ENCODE results near the gene TNNT1. TPM values are rescaled to one million over a fixed set of nuclear protein-coding genes. Genes with fewer than 3 reads are reported as not detected.

TNNT1 gene
- total RNA-seq, 1 donor: under 0.01 TPM

GRCh38 chr19:55092423-55093318 lies 56.3 kb downstream of the TNNT1 start:
- TF ChIP-seq CTCF (IDR thresholded peaks at IDR 0.05; ENCODE audit: insufficient read depth, low read depth, low read length): no peak
- DNase-seq (ENCODE audit: low read depth): no peak

GRCh38 chr19:55091955-55092354 lies 57.1 kb downstream of the TNNT1 start:
- DNase-seq (ENCODE audit: low read depth): no peak
- H3K4me3 ChIP-seq (ENCODE audit: low read depth, low read length): no peak overlapping the region
- no peak for TF ChIP-seq CTCF (IDR thresholded peaks at IDR 0.05; ENCODE audit: insufficient read depth, low read depth, low read length)

More at GRCh38 chr19:55092423-55093318, 56.3 kb downstream of the TNNT1 start:
- no peak overlapping the region for H3K4me3 ChIP-seq (ENCODE audit: low read depth, low read length)

GRCh38 chr19:55091126-55091910 lies 57.7 kb downstream of the TNNT1 start:
- TF ChIP-seq CTCF (IDR thresholded peaks at IDR 0.05; ENCODE audit: insufficient read depth, low read depth, low read length): no peak
- no peak for DNase-seq (ENCODE audit: low read depth)
- H3K4me3 ChIP-seq (ENCODE audit: low read depth, low read length): no peak overlapping the region

- TF ChIP-seq CTCF (IDR thresholded peaks at IDR 0.05; ENCODE audit: insufficient read depth, low read depth, low read length): no peak
- no peak overlapping the region for H3K4me3 ChIP-seq (ENCODE audit: low read depth, low read length)
- no peak for DNase-seq (ENCODE audit: low read depth)
Measured at GRCh38 chr19:55090564-55090963, 58.4 kb downstream of the TNNT1 start.

- DNase-seq (ENCODE audit: low read depth): no peak
Measured at GRCh38 chr19:55089342-55089944, 59.6 kb downstream of the TNNT1 start.

More at GRCh38 chr19:55089342-55089944, 59.6 kb downstream of the TNNT1 start:
- no peak overlapping the region for H3K4me3 ChIP-seq (ENCODE audit: low read depth, low read length)
- TF ChIP-seq CTCF (IDR thresholded peaks at IDR 0.05; ENCODE audit: insufficient read depth, low read depth, low read length): no peak

Data from fibroblast of villous mesenchyme (primary cell).